Measurements from ENCODE around the gene VPS33A. TPM values are rescaled to one million over a fixed set of nuclear protein-coding genes. Genes with fewer than 3 reads are reported as not detected.

The VPS33A gene
- polyA plus RNA-seq, 1 donor (not counting 4 experiments of a cell fraction or from before 2014, with no cell fraction given), result 17.5 TPM

DNA sequence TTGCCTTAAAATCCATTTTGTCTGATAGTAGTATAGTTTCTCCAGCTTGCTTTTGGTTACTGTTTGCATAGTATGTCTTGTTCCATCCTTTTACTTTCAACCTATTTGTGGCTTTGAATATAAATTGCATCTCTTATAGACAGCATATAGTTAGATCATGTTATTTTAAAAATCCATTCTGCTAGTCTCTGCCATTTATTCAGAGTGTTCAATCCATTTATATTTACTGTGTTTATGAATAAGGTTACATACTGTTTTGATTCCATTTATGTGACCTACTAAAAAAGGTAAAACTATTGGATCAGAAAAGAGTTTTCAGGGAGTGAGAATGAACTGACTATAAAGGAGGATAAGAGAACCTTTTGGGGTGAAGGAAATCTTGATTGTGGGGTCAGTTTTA is 29.6 kb upstream of the VPS33A start:
- Histone ChIP-seq H3K9me3 (ENCODE audit: control insufficient read depth, low read depth, low read length) (no peaks in the 10 kb centered on the region), H3K4me3 (ENCODE audit: control insufficient read depth in 2 of 3, extremely low read depth in 1 of 3, insufficient read depth in 2 of 3, low read depth in 1 of 3, low read length in 3 of 3) (no peak overlapping the region), H3K27me3 (ENCODE audit: control insufficient read depth, extremely low read depth, insufficient read depth, low read length) (no peaks in the 10 kb centered on the region), H3K9me1 (ENCODE audit: control insufficient read depth, extremely low read depth, insufficient read depth, low read length) (no peaks in the 10 kb centered on the region), H3K27ac (ENCODE audit: control insufficient read depth, insufficient read depth, low read length) (no peak overlapping the region), H3K4me1 (ENCODE audit: control insufficient read depth, extremely low read depth, insufficient read depth, low read length) (no peaks in the 10 kb centered on the region), H3K36me3 (ENCODE audit: control insufficient read depth in 2 of 2, extremely low read depth in 1 of 2, insufficient read depth in 2 of 2, low read length in 2 of 2) (peaks cover 0 to 9% of the 10 kb centered on the region in 2 experiments), H3K4me2 (ENCODE audit: control insufficient read depth, extremely low read depth, insufficient read depth, low read depth, low read length) (no peak overlapping the region), H3K79me2 (ENCODE audit: control insufficient read depth, insufficient read depth, low read length) (no peaks in the 10 kb centered on the region), H4K20me1 (ENCODE audit: control insufficient read depth, extremely low read depth, insufficient read depth, low read length) (no peaks in the 10 kb centered on the region), H3K9ac (ENCODE audit: control insufficient read depth, extremely low read depth, insufficient read depth, low read length) (no peak overlapping the region), H2AFZ (ENCODE audit: control insufficient read depth, low read length) (no peak overlapping the region)
- FAIRE-seq (no peak), DNase-seq (ENCODE audit: low read depth, low spot score) (no peak)
- TF ChIP-seq, protein P1, sequence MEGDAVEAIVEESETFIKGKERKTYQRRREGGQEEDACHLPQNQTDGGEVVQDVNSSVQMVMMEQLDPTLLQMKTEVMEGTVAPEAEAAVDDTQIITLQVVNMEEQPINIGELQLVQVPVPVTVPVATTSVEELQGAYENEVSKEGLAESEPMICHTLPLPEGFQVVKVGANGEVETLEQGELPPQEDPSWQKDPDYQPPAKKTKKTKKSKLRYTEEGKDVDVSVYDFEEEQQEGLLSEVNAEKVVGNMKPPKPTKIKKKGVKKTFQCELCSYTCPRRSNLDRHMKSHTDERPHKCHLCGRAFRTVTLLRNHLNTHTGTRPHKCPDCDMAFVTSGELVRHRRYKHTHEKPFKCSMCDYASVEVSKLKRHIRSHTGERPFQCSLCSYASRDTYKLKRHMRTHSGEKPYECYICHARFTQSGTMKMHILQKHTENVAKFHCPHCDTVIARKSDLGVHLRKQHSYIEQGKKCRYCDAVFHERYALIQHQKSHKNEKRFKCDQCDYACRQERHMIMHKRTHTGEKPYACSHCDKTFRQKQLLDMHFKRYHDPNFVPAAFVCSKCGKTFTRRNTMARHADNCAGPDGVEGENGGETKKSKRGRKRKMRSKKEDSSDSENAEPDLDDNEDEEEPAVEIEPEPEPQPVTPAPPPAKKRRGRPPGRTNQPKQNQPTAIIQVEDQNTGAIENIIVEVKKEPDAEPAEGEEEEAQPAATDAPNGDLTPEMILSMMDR (optimal IDR thresholded peaks at IDR 0.05 in 1 of 3, IDR thresholded peaks at IDR 0.05 in 1 of 3, conservative IDR thresholded peaks at IDR 0.05 in 1 of 3; ENCODE audit: extremely low read depth in 1 of 3, insufficient read depth in 2 of 3, low read length in 3 of 3), result no peak
- TF ChIP-seq EZH2 (IDR thresholded peaks at IDR 0.05; ENCODE audit: low read length), result no peak
- dilution Hi-C loops (cut with MboI; ENCODE audit: extremely low pct_ligation_motif_present, low sequenced_read_pairs), result no loop called here

DNA sequence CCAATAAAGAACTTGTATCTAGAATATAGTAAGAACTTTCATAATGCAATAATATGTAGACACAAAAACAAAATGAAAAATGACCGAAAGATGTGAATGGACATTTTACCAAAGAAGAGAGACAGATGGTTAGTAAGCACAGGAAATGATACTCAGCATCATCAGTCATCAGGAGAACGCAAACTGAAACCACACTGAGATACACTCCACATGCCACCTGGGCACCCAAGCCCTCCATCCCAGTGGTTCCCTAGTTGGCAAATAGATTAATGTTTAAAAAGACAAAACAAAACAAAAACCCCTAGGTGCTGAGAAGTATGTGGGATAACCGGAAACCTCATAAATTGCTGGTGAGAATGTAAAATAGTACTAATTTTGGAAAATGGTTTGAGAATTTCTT is 26.8 kb upstream of the VPS33A start:
- Histone ChIP-seq H3K79me2 (ENCODE audit: control insufficient read depth, insufficient read depth, low read length) (no peaks in the 10 kb centered on the region), H3K4me1 (ENCODE audit: control insufficient read depth, extremely low read depth, insufficient read depth, low read length) (no peaks in the 10 kb centered on the region), H2AFZ (ENCODE audit: control insufficient read depth, low read length) (no peak overlapping the region), H3K36me3 (ENCODE audit: control insufficient read depth in 2 of 2, extremely low read depth in 1 of 2, insufficient read depth in 2 of 2, low read length in 2 of 2) (peaks cover 0 to 6% of the 10 kb centered on the region in 2 experiments), H3K9me1 (ENCODE audit: control insufficient read depth, extremely low read depth, insufficient read depth, low read length) (no peaks in the 10 kb centered on the region), H3K4me3 (ENCODE audit: control insufficient read depth in 2 of 3, extremely low read depth in 1 of 3, insufficient read depth in 2 of 3, low read depth in 1 of 3, low read length in 3 of 3) (no peak overlapping the region), H3K9me3 (ENCODE audit: control insufficient read depth, low read depth, low read length) (no peaks in the 10 kb centered on the region), H4K20me1 (ENCODE audit: control insufficient read depth, extremely low read depth, insufficient read depth, low read length) (no peaks in the 10 kb centered on the region), H3K9ac (ENCODE audit: control insufficient read depth, extremely low read depth, insufficient read depth, low read length) (no peak overlapping the region), H3K4me2 (ENCODE audit: control insufficient read depth, extremely low read depth, insufficient read depth, low read depth, low read length) (no peak overlapping the region), H3K27me3 (ENCODE audit: control insufficient read depth, extremely low read depth, insufficient read depth, low read length) (no peaks in the 10 kb centered on the region), H3K27ac (ENCODE audit: control insufficient read depth, insufficient read depth, low read length) (no peak overlapping the region)
- TF ChIP-seq, protein P1 (optimal IDR thresholded peaks at IDR 0.05 in 1 of 3, IDR thresholded peaks at IDR 0.05 in 1 of 3, conservative IDR thresholded peaks at IDR 0.05 in 1 of 3; ENCODE audit: extremely low read depth in 1 of 3, insufficient read depth in 2 of 3, low read length in 3 of 3), result no peak
- no peak for TF ChIP-seq EZH2 (IDR thresholded peaks at IDR 0.05; ENCODE audit: low read length)
- no peak for FAIRE-seq
- no peak for DNase-seq (ENCODE audit: low read depth, low spot score)
- dilution Hi-C loops (cut with MboI; ENCODE audit: extremely low pct_ligation_motif_present, low sequenced_read_pairs), result no loop called here

Measured in keratinocyte (primary cell).